AG08395 (cell line): ENCODE measurements around the gene PRR7.

Experiments
- DNase-seq: peaks from one replicate; pipeline ENCODE4 v3.0.0; 2012; ENCODE audit warnings: mixed read lengths, low spot score

Gene PRR7

DNA sequence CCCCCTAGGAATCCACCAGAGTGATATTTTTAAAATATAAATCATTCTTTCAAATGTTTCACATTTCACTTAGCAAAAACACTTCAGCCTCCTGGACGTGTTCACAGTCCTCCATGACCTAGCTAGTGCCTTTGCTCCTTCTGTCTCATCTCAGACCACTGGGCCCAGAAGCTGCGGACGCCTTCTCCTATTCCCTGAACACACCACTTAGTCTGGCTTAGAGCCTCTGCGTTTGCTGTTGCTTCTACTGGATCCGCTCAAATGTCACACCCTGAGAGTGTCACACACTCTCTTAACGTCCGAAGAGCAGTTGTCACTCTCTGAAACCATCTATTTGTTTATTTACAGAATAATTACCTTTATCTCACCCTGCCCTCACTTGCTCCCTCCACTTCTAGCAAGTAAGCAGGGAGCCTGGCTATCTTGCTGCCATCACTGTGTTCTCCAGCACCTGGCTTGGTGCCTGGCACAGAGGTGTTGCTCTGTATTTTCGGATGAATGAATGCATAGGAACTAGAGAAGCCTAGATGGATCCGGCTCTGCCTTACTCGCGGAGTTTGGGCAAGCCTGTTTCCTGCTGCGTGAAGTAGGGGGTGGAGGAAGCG is 21.3 kb upstream of the PRR7 start:
- DNase-seq = no peak

DNA sequence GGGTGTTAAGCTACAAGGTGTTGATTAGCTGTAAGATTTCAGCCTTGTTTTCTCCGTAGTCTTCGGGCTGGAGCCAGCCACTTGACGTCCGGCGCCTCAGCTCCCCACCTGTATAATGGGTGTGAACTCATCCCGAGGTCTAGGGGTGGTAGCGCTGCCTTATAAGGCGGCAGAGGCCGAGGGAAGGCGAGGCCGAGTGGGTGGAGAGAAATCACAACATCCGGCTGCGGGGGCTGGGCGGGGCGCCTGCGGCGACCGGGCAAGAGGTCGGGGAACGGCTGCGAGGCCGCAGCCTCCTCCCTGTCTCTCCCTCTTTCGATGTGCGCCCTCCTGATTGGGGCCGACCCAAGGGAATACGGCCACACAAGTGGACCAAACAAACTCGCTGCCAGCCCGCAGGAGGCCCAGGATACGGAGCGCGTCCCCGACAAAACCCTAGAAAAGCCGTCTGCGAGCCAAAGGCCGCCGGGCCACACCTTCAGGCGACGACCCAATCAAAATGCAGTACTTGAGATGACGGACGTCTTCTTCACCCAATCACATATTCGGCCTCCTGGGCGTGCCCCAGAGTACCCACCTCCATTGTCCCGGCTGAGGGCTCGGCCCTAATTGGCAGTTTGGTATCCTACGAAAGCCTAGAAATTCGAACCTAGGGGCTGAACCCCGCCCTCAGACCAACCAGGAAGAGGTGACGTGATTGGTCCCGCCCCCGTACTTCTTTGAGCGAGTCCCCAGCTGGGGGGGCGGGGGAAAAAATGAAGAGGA is 20.6 kb upstream of the PRR7 start:
- DNase-seq = peak; percentile 100

DNA sequence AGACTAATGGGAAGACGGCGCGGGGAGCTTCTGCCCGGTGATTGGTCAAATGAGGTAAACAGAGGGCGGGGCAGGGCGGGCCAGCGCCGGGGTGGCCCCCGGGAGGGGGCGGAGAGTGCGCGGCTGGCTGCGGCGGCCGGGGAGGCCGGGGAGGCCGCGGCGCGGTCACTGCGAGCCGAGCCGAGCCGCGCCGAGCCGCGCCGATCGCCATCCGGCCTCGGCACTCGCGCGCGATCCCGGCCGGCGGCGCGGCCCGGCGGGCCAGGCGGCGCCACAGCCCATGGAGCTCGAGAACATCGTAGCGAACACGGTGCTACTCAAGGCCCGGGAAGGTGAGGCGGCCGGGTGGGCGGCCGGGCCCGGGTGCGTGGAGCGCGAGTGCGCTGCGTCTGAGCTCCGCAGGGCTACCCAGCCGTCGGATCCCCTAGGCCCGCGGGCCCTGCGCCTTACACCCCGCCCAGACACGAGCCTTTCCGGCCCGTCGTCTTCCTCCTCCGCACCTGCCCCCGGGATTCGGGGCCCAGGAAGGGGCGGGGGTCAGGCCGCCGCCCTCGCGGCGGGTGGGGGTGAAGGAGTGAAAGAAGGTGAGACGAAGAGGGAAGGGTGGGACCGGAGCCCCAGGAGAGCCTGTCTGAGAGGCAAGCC is 19.9 kb upstream of the PRR7 start, which contains the start of gene GRK6:
Gene GRK6 (plus strand): TSS at position 111 of the 645 bp plus-strand sequence. CDS start 170 bp downstream, at position 281.
- peak; percentile 34 for DNase-seq

DNA sequence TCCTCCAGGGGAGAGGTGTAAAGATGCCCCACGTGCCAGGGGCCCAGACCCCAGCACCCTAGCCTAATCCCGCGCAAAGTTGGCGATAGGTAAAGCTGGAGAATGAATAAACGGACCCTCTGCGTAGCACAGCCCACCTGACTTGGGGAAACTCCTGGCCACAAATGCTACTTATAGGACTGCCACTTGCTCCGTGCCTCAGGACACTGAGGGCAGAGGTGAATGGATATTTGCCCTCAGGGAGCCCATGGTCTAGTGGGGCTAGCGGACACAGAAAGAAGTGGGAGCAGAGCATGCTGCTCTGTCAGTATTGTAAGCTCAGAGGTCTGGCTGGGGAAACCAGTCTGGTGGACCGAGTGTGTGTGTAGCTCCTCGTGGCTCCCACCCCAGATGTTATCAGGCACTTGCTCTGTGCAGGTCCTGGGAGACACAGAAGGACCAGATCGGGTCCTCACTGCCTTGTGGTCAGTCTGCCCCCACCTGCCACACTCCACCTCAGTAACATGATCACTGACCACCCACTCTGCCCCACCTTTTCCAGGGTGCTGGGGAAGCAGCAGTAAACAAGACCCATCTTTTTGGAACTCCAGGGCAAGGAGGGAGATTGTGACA is 19.3 kb upstream of the PRR7 start:
- no peak for DNase-seq

DNA sequence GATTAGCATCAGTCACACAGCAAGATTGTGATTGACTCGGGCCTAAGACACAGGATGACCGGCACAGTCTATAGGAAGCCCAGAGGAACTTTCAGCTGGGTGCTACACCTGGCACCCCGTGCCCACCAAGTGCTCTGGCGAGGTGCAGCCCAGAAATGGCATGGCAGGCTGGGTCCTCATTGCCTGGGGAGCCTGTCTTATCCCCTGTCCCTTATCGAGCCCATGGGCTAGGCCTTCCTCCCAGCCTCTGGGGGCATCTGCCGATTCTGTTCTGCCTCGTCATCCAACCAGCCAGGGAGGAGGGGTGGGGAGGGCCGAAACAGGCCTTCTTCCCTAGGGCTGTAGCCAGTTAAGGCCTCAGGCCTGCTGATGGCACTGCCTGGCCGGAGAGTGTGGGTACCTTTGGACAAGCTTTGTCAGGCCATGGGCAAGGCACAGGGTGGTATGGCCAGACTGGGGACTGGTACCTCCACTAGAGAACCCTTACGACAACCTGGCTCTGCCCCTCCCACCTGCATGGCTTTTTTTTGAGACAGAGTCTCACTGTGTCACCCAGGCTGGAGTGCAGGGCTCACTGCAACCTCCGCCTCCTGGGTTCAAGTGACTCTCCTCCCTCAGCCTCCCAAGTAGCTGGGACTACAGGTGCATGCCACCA is 18.6 kb upstream of the PRR7 start:
- no peak for DNase-seq

DNA sequence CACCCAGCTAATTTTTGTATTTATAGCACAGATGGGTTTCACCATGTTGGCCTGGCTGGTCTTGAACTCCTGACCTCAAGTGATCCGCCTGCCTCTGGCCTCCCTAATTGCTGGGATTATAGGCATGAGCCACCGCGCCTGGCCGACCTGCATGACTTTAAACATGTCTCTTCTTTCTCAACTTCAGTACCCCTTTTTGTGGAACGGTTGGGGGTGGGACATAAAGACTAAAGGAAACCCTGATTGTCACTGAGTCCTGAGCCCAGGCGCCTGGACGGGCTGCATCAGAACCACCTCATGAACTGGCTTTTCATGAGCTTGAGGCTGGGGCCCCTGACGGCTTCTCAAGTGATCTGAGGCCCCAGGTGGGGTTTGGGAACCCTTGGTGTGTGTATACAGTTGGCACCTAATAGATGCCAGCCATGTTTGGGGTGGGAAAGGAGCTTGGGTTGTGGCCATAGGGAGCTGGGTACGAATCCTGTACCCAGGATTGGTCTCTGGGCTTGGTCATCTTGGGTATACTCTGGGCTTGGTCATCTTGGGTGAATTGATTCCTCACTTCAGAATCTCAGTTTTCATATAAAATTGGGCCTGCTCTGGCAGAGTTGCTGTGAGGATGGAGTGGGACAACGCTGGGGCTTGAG is 17.9 kb upstream of the PRR7 start:
- DNase-seq = no peak

DNA sequence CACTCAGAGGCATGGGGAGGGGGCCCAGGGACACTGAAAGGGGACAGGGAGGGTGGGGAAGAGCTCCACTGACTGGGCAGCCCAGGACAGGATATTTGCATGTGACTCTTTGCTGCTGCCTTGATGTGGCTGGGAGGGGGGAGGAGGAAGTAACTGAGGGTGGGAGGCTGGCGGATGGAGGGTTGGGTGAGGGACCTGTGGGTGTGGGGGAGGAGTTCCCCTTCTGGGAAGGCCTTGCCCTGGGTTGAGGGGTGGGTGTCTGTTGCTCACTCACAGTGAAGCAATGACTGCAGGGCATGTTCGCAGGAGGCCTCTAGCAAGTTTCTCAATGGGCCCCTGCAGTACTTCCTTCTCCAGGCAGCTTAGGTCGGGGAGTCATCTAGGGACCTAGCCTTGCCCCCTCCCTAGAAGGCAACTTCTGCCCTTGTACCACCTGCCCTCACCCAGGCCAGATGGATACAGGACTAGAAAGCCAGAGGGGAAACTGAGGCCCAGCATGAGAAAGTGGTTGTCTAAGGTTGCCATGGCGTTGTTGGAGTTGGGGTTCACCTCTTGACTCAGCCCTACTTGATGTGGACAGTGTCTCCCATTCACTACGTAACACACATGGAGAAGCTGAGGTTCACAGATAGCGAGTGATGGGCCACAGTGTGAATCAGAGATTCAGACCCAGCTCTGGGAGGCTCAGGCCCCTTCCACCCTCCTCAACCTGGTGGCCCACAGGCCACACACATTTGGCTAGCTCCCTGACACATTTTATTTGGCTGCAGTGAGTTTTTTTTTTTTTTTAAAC is 17.2 kb upstream of the PRR7 start:
- no peak for DNase-seq

DNA sequence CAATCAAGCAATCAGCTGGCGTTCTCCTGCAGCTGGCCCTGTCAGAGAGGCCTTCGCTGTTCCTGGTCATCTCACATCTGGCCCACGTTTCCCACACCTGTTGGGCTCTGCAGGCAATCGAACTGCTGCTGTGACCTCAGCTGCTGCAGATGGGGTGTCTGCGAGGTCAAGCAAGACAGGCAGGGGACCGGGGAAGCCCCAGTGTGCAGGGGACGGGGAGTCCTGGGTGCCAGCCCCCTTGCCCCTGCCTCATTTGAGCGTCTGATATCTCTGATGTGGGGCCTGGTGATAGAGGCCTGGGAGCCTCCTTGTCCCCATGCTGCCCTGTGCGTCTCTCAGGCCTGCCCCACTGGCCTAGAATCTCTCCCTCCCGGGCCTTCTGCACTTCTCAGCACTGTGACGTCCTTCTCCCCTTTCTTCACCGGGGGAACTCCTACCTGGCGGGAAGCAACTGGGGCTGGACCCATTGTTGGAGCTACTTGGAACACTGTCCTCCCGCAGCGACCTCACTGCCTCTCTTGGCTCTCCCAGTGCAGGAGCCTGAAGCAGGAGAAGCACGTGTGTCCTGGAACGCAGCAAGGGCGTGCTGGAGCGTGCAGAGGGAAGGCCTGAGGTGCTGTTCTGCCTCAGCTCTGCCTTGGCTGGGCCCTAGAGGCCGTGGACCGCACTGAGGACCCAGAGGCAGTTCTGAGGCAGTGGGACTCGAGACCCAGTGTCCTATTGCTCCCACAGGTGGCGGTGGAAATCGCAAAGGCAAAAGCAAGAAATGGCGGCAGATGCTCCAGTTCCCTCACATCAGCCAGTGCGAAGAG is 16.3 kb upstream of the PRR7 start:
- DNase-seq = no peak

DNA sequence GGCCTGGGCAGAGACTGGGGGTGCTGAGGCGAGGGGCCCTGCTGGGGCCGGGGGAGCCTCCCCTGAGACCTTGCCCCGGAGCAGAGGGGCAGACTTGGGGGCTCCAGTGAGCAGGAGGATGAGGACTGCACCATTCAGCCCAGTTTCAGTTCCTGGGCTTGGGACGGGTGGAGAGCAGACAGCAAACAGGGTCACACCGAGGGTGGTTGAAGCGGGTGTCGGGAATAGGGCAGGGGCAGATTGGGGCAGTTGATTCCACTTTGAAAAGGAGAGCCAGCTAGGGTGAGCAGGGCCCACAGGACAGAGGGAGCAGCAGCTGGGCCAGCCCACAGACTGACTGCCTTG is 15.7 kb upstream of the PRR7 start:
- no peak for DNase-seq

DNA sequence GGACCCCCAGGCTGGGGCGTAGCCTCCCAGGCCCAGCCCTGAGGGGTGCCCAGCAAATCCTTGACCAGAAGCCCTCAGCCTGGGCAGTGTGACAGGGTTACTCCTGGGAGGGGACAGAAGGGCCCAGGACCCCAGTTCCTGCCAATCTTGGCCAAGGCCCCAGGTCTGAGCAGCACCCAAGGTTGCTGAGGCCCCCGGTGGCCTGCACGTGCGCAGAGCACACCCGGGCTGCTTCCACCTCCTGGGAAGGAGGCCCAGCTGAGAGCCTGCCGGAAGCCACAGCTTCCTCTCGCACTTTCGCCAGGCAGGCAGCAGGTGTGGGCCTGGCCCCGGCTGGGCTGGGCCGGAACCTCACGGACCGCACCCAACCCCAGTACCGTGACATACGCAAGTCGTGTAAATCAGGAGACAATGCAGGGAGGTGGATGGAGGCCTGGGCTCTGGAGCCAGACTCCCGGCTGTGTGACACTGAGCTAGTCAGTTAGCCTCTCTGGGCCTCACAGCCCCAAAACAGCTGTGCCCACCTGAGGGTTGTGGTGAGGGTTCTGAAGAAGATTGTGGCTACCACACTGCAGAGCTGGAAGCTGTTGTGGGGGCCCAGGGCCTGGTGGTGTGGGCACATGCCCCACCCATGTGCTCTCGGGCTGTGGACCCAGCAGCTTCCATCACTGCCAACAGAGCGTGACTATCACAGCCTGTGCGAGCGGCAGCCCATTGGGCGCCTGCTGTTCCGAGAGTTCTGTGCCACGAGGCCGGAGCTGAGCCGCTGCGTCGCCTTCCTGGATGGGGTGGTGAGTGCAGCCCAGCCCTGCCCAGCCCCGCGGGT is 15.1 kb upstream of the PRR7 start:
- no peak for DNase-seq

DNA sequence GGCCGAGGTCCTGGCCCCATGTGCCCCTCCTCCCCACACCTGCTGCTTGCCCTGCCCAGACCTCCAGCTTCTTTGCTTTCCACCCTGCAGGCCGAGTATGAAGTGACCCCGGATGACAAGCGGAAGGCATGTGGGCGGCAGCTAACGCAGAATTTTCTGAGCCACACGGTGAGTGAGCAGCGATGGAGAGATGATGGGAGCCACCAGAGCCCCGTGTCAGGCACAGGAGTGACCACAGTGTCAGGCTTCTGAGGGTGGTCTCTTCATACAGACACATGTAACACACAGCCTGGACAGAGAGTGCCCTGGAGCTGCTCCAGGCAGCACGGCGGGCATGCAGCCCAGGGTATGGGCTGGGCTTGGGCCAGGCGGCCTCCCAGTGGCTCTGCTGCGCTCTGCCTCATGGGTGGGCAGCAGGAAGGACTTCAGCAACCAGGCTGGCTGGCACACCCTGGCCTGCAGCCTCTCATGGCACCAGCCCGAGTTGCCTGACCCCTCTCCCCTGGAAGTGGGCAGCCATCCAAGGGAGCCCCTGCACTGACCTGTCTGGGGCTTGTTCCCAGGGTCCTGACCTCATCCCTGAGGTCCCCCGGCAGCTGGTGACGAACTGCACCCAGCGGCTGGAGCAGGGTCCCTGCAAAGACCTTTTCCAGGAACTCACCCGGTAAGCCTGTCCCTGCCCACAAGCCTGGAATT is 14.3 kb upstream of the PRR7 start:
- DNase-seq = no peak

DNA sequence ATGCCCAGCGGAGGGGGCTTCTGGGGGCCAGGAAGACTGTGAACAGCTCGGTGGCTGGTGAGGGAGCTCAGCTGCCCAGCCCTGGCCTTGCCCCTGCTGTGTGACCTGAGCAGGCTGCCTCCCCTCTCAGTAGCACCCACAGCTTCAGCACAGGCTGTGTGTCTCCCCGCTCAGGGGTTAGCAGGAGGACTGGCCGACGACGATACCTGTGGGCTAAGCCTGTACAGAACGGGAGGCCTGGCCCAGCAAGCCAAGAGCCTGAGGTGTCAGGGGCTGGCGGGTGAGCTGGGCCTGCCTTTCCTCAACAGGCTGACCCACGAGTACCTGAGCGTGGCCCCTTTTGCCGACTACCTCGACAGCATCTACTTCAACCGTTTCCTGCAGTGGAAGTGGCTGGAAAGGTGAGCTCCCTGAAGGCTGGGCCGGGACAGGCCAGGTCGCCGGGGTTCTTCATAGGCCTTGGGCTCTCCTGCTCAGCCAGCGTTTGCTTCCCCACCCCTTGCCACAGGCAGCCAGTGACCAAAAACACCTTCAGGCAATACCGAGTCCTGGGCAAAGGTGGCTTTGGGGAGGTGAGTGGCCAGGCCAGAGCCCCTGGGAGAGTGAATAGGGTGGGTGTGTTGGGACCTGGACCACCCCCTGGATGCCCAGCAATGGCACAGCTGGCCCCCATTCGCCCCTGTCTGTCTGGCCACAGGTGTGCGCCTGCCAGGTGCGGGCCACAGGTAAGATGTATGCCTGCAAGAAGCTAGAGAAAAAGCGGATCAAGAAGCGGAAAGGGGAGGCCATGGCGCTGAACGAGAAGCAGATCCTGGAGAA is 13.6 kb upstream of the PRR7 start:
- no peak for DNase-seq

DNA sequence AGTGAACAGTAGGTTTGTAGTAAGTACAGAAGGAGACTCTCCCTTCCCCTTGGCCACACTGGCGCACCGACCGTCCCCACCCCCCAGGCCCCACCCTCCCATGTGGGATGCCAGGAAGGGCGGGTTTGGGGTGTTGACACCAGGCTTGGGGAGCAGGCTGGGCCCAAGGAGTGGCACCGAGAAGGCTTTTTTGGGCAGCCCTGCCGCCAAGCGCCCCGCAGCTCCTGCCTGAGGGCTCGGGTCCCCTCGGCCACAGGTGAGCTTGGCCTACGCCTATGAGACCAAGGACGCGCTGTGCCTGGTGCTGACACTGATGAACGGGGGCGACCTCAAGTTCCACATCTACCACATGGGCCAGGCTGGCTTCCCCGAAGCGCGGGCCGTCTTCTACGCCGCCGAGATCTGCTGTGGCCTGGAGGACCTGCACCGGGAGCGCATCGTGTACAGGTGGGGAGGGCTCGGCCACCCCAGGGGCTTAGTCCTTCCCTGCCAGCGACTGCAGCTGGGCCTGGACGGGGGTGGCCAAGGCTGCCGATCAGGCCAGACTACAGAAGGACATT is 12.9 kb upstream of the PRR7 start:
- DNase-seq = no peak

DNA sequence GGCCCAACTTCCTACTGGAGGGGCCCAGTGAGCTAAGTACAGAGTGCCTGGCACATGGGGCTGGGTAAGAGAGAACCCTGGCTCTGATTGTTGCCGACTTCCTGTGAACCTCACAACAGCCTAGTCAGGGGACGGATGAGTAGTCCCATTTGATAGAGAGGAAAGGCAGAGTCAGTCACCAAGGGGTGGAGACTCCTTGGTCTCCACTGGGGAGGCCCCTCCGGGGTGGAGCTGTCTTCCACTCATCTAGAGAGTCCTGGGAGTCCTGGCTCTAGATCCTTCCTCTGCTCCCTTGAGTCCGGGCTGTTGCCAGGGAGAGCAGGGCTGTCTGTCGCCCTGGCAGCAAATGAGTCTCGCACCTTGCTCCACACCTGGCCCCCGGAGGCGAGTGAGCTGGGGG is 12.2 kb upstream of the PRR7 start:
- no peak for DNase-seq

DNA sequence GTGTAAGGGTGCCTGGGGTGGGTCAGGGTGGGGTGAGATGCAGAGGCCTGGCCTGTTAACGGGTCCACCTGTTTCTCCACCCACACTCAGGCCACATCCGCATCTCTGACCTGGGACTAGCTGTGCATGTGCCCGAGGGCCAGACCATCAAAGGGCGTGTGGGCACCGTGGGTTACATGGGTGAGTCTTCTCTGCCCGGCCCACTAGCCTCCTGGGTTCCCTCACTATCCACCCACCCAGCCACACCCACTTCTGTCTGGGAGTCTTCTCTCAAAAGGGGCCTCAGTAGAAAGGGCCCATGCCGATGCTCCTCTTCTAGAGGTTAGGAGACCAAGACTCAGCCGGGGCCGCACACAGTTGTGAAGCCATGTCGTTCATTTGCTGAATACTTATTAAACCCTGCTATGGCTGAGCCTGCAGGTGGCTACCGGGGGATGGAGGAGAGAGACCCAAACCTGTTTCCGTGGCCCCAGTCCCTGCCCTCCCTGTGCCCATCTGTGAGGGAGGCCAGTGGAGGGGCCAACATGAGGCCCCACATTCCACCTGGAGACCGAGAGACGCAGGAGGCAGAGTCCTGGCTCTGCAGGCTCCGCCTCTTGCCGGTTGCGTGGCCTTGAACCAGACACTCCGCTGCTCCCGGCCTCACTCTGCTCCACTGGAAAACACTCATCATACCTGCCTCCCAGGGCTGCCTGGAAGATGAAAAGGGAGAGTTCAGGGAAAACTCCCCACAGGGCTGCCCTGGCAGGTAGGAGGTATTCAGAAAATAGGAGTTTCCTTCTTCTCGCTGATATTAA is 11.5 kb upstream of the PRR7 start:
- no peak for DNase-seq

DNA sequence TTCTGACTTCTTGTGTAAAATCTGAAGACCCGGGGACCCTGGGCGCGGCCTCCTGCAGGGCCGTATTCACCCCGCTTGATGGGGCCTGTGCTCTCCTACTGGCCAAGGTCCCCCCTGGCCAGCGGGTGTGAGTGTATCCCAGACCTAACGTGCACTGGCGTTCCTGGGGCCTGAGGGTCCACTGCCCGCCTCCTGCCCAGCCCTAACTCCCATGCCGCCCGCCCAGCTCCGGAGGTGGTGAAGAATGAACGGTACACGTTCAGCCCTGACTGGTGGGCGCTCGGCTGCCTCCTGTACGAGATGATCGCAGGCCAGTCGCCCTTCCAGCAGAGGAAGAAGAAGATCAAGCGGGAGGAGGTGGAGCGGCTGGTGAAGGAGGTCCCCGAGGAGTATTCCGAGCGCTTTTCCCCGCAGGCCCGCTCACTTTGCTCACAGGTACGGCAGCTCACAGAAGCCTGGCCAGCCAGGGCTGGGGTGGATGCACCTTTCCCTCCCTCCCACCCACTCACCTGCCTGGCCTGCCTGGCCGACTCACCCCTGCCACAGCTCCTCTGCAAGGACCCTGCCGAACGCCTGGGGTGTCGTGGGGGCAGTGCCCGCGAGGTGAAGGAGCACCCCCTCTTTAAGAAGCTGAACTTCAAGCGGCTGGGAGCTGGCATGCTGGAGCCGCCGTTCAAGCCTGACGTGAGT is 10.6 kb upstream of the PRR7 start:
- DNase-seq = no peak
